IMR-90 (cell line): ENCODE results near the gene NCOA5. TPM values are rescaled to one million over a fixed set of nuclear protein-coding genes. Genes with fewer than 3 reads are reported as not detected.

ENCODE experiments used
- ATAC-seq: fragments of 200-7000 bp; cut with Tn5 transposase; 2 replicates; pipeline ENCODE4 v1.9.1; 2020; ENCODE audit warnings: low read depth, mild to moderate bottlenecking, moderate library complexity
- BruUV-seq: library from RNA; stranded (reverse); fragments of 400-500 nt; replicated peaks from 2 replicates; lab custom pipeline; 2021; lab: Mats Ljungman, UMichigan
- CTCF ChIA-PET: fragments of 300-600 bp; formaldehyde crosslinking; extraction: SDS; loops from one replicate; lab custom pipeline; 2021; ENCODE audit warnings: antibody characterized with exemption; lab: Yijun Ruan, JAX
- POLR2A ChIA-PET: fragments of 300-600 bp; sonication (Branson Sonifier 250); formaldehyde crosslinking; loops from one replicate; lab custom pipeline; 2022; ENCODE audit warnings: antibody characterized with exemption; ENCODE audit not compliant: unreplicated experiment; lab: Charles Lee
- DNase-seq: peaks from one replicate; pipeline ENCODE4 v3.0.0; 2013
- H2AFZ ChIP-seq: replicated peaks from 2 replicates; pipeline ENCODE3; 2013; ENCODE audit warnings: low read length, mild to moderate bottlenecking; ENCODE audit not compliant: poor library complexity
- H2AK5ac ChIP-seq: 2 replicates; pipeline ENCODE4 v1.6.1; 2013; ENCODE audit warnings: low read depth, low read length, inconsistent platforms
- H2AK9ac ChIP-seq: replicated peaks from 2 replicates; pipeline ENCODE3; 2013; ENCODE audit warnings: mild to moderate bottlenecking, low read depth, low read length, moderate library complexity; ENCODE audit not compliant: poor library complexity
- H2BK120ac ChIP-seq: 2 replicates; pipeline ENCODE4 v1.6.1; 2013; ENCODE audit warnings: low read depth, low read length, inconsistent platforms
- H2BK15ac ChIP-seq: 3 replicates; pipeline ENCODE4 v1.6.1; 2013; ENCODE audit warnings: low read depth, low read length, inconsistent platforms
- H2BK20ac ChIP-seq: 2 replicates; pipeline ENCODE4 v1.6.1; 2013; ENCODE audit warnings: low read depth, mild to moderate bottlenecking, inconsistent platforms, low read length, moderate library complexity
- H2BK5ac ChIP-seq: 2 replicates; pipeline ENCODE4 v1.6.1; 2013; ENCODE audit warnings: mild to moderate bottlenecking, low read depth, low read length, inconsistent platforms; ENCODE audit not compliant: poor library complexity, severe bottlenecking
- H3K14ac ChIP-seq: replicated peaks from 2 replicates; pipeline ENCODE4 v1.6.1; 2013; ENCODE audit warnings: low read depth, low read length, inconsistent platforms
- H3K18ac ChIP-seq: 2 replicates; pipeline ENCODE4 v1.6.1; 2013; ENCODE audit warnings: low read depth, low read length, control low read depth
- H3K23ac ChIP-seq: 2 replicates; pipeline ENCODE4 v1.6.1; 2013; ENCODE audit warnings: low read depth, low read length, inconsistent platforms
- H3K27ac ChIP-seq: 2 replicates; pipeline ENCODE4 v1.5.1; 2013; ENCODE audit warnings: mild to moderate bottlenecking, control low read depth, low read length; ENCODE audit not compliant: insufficient read depth
- H3K27me3 ChIP-seq: 2 replicates; pipeline ENCODE4 v1.6.1; 2013; ENCODE audit warnings: low read length; ENCODE audit not compliant: control insufficient read depth, insufficient read depth
- H3K36me3 ChIP-seq: 2 replicates; pipeline ENCODE4 v1.6.1; 2013; ENCODE audit warnings: low read length, mixed read lengths; ENCODE audit not compliant: control insufficient read depth, insufficient read depth
- H3K4ac ChIP-seq: 2 replicates; pipeline ENCODE4 v1.6.1; 2013; ENCODE audit warnings: low read depth, low read length, inconsistent platforms
- H3K4me1 ChIP-seq: 2 replicates; pipeline ENCODE4 v1.6.1; 2013; ENCODE audit warnings: low read length, mixed read lengths; ENCODE audit not compliant: control insufficient read depth, insufficient read depth
- H3K4me2 ChIP-seq: 2 replicates; pipeline ENCODE4 v1.6.1; 2013; ENCODE audit warnings: low read depth, mild to moderate bottlenecking, control low read depth, low read length, moderate library complexity
- H3K4me3 ChIP-seq: 2 replicates; pipeline ENCODE4 v1.5.1; 2013; ENCODE audit warnings: low read depth, mild to moderate bottlenecking, control low read depth, low read length, moderate library complexity; ENCODE audit not compliant: insufficient read depth
- H3K56ac ChIP-seq: 2 replicates; pipeline ENCODE4 v1.6.1; 2013; ENCODE audit warnings: low read length, inconsistent platforms; ENCODE audit not compliant: insufficient read depth; ENCODE audit errors: extremely low read depth
- H3K79me1 ChIP-seq, 2 experiments: 2 replicates each; pipeline ENCODE4 v1.6.1; 2013; ENCODE audit warnings: low read length in 2 of 2, inconsistent platforms in 1 of 2, low read depth in 1 of 2
- H3K9ac ChIP-seq: 2 replicates; pipeline ENCODE4 v1.6.1; 2013; ENCODE audit warnings: low read depth, low read length, control low read depth
- H3K9me1 ChIP-seq: 2 replicates; pipeline ENCODE4 v1.6.1; 2013; ENCODE audit warnings: low read length, inconsistent platforms; ENCODE audit not compliant: insufficient read depth
- H3K9me3 ChIP-seq: 2 replicates; pipeline ENCODE4 v1.6.1; 2013; ENCODE audit warnings: low read length; ENCODE audit not compliant: control insufficient read depth, insufficient read depth
- H4K20me1 ChIP-seq: 2 replicates; pipeline ENCODE4 v1.6.1; 2013; ENCODE audit warnings: low read length, inconsistent platforms; ENCODE audit not compliant: insufficient read depth
- H4K5ac ChIP-seq: 2 replicates; pipeline ENCODE4 v1.6.1; 2013; ENCODE audit warnings: mild to moderate bottlenecking, low read depth, low read length, control low read depth
- H4K8ac ChIP-seq, 2 experiments: 2 replicates each; pipeline ENCODE4 v1.6.1; 2013; ENCODE audit warnings: low read depth in 2 of 2, low read length in 2 of 2, control low read depth in 1 of 2, inconsistent platforms in 1 of 2
- H4K91ac ChIP-seq: 2 replicates; pipeline ENCODE4 v1.6.1; 2013; ENCODE audit warnings: low read depth, low read length, inconsistent platforms; ENCODE audit not compliant: insufficient read depth
- BHLHE40 ChIP-seq: fragments of 150-350 bp; IDR thresholded peaks from 2 replicates; pipeline ENCODE4 v1.6.1; 2016; ENCODE audit warnings: mild to moderate bottlenecking, low read depth, low read length
- CEBPB ChIP-seq: IDR thresholded peaks from 2 replicates; pipeline ENCODE4 v1.6.1; 2012; ENCODE audit warnings: low read depth, low read length, improper control_type of control experiment
- CHD1 ChIP-seq: IDR thresholded peaks from 2 replicates; pipeline ENCODE4 v1.6.1; 2012; ENCODE audit warnings: low read depth, low read length, improper control_type of control experiment
- CTCF ChIP-seq: conservative IDR thresholded peaks from 2 replicates; pipeline ENCODE4 v1.5.1; 2012; ENCODE audit warnings: mild to moderate bottlenecking, low read depth, low read length, improper control_type of control experiment
- ELK1 ChIP-seq: fragments of 150-350 bp; IDR thresholded peaks from 2 replicates; pipeline ENCODE4 v1.6.1; 2016; ENCODE audit warnings: low read depth, mild to moderate bottlenecking, low read length, moderate library complexity, borderline replicate concordance
- FOS ChIP-seq: fragments of 150-350 bp; IDR thresholded peaks from 2 replicates; pipeline ENCODE4 v1.6.1; 2016; ENCODE audit warnings: low read depth, low read length
- MAFK ChIP-seq: IDR thresholded peaks from 2 replicates; pipeline ENCODE4 v1.6.1; 2012; ENCODE audit warnings: low read depth, low read length, improper control_type of control experiment
- MXI1 ChIP-seq: IDR thresholded peaks from 2 replicates; pipeline ENCODE4 v1.6.1; 2012; ENCODE audit warnings: low read depth, mild to moderate bottlenecking, low read length, moderate library complexity, borderline replicate concordance
- NFE2L2 ChIP-seq: fragments of 150-350 bp; IDR thresholded peaks from 2 replicates; pipeline ENCODE4 v1.6.1; 2016; ENCODE audit warnings: low read depth, mild to moderate bottlenecking, low read length
- POLR2A ChIP-seq: IDR thresholded peaks from 2 replicates; pipeline ENCODE4 v1.6.1; 2012; ENCODE audit warnings: mild to moderate bottlenecking, low read depth, low read length
- RAD21 ChIP-seq: IDR thresholded peaks from 2 replicates; pipeline ENCODE4 v1.6.1; 2012; ENCODE audit warnings: low read length, improper control_type of control experiment
- RCOR1 ChIP-seq: IDR thresholded peaks from 2 replicates; pipeline ENCODE4 v1.6.1; 2012; ENCODE audit warnings: mild to moderate bottlenecking, low read length, improper control_type of control experiment; ENCODE audit not compliant: insufficient replicate concordance
- RFX5 ChIP-seq: IDR thresholded peaks from 2 replicates; pipeline ENCODE4 v1.8.0; 2012; ENCODE audit warnings: low read depth, mild to moderate bottlenecking, low read length, moderate library complexity
- SMC3 ChIP-seq: fragments of 150-350 bp; IDR thresholded peaks from 2 replicates; pipeline ENCODE4 v1.6.1; 2016; ENCODE audit warnings: low read depth, mild to moderate bottlenecking, antibody characterized with exemption, low read length, moderate library complexity
- WGBS, 2 experiments: methylation state at CpG; one replicate each; pipeline versions ENCODE4 v1.1.5 to v1.1.7; 2013; ENCODE audit warnings: missing lambda C conversion rate in 2 of 2; ENCODE audit not compliant: insufficient read length in 1 of 2; ENCODE audit errors: extremely low coverage in 2 of 2; 5-methylcytosine and 5-hydroxymethylcytosine counted together
- dilution Hi-C: fragments of 300-500 bp; cut with HindIII; formaldehyde crosslinking; loops from one replicate; pipeline ENCODE4 v1.14.3; 2018; ENCODE audit warnings: low sequenced_read_pairs; ENCODE audit not compliant: unreplicated experiment
- in situ Hi-C: fragments of 300-500 bp; cut with MboI; formaldehyde crosslinking; loops from 3 replicates; pipeline ENCODE4 v1.14.3; 2019; ENCODE audit warnings: low sequenced_read_pairs, inconsistent platforms, mixed read lengths
- intact Hi-C: fragments of 100-400 bp; cut with micrococcal nuclease; formaldehyde crosslinking; loops from 2 replicates; pipeline ENCODE4 v1.10.0; 2022
- polyA plus RNA-seq, 3 experiments: library from polyadenylated mRNA; depleted of rRNA; stranded (reverse); fragments of >200 nt; gene quantifications; 2 replicates each; pipeline ENCODE4 v1.2.3, GENCODE V29; 2012; ENCODE audit warnings: low replicate concordance in 1 of 3
- total RNA-seq: library from RNA; depleted of rRNA; stranded (reverse); fragments of >200 nt; gene quantifications from 2 replicates; pipeline ENCODE4 v1.2.3, GENCODE V29; 2012

NCOA5 gene
- total and polyA plus RNA-seq, 2 of the 4 experiments (the other 2 are of a cell fraction) = 17.4 to 20.6 TPM

GRCh38 chr20:46078954-46079353, 10.8 kb downstream of the NCOA5 start:
- Histone ChIP-seq H4K5ac (no peak overlapping the region), H4K91ac (no peak overlapping the region), H2AK9ac (no peak overlapping the region), H3K27ac (no peak overlapping the region), H4K20me1 (peaks cover 47% of the 10 kb centered on the region), H3K9ac (no peak overlapping the region), H3K36me3 (peaks cover 20% of the 10 kb centered on the region), H3K56ac (no peak overlapping the region), H3K9me1 (peaks cover 13% of the 10 kb centered on the region; the same call in 1 of the 2 replicates), H4K8ac (no peak overlapping the region), H3K4ac (no peak overlapping the region), H2BK120ac (no peak overlapping the region), H3K18ac (no peak overlapping the region), H2AK5ac (no peak overlapping the region), H3K14ac (no peak overlapping the region), H2BK15ac (no peak overlapping the region), H3K27me3 (no peaks in the 10 kb centered on the region), H2AFZ (no peak overlapping the region), H3K23ac (no peak overlapping the region), H3K4me1 (no peaks in the 10 kb centered on the region), H3K79me1 (peaks cover 37 to 58% of the 10 kb centered on the region in 2 experiments), H2BK5ac (no peak overlapping the region), H2BK20ac (no peak overlapping the region), H3K9me3 (no peaks in the 10 kb centered on the region), H3K4me3 (no peak overlapping the region), H3K4me2 (no peak overlapping the region)
- 93% methylated on average over 4 of the region's 7 CpGs; no CpG with 5 or more reads in 1 of the 2 experiments for WGBS, 2 experiments
- DNase-seq (no peak), ATAC-seq (no peak)
- POLR2A ChIA-PET = no interaction called here
- in situ Hi-C loops (no loop called here), intact Hi-C loops (no loop called here), dilution Hi-C loops (no loop called here)
- BruUV-seq = no TSS peak
- CTCF ChIA-PET = no interaction called here
- TF ChIP-seq FOS (no peak), CHD1 (no peak), CTCF (no peak), SMC3 (no peak), RFX5 (no peak), RCOR1 (no peak), ELK1 (no peak), MXI1 (no peak), RAD21 (no peak), NFE2L2 (no peak), POLR2A (no peak), MAFK (no peak), BHLHE40 (no peak), CEBPB (no peak)
